HepG2 (cell line): ENCODE data around the gene FIGNL1. TPM values are rescaled to one million over a fixed set of nuclear protein-coding genes. Genes with fewer than 3 reads are reported as not detected.

Experiments used
- ATAC-seq: fragments of 200-7000 bp; cut with Tn5 transposase; 3 replicates; pipeline ENCODE4 v1.9.1; 2020; ENCODE audit warnings: mild to moderate bottlenecking, moderate library complexity
- BruUV-seq: library from RNA; stranded (reverse); fragments of 400-500 nt; replicated peaks from 2 replicates; lab custom pipeline; 2021; lab: Mats Ljungman, UMichigan
- CTCF ChIA-PET: fragments of 300-600 bp; formaldehyde crosslinking; extraction: SDS; loops from one replicate; lab custom pipeline; 2021; ENCODE audit warnings: low total read pairs, inconsistent platforms, low intra/inter-chr PET ratio; lab: Yijun Ruan, JAX
- POLR2A ChIA-PET: fragments of 350-600 bp; sonication (Branson Sonifier 250); formaldehyde crosslinking; loops from one replicate; lab custom pipeline; 2020; ENCODE audit warnings: antibody characterized with exemption, inconsistent platforms; lab: Yijun Ruan, JAX
- DNase-seq: peaks from one replicate; pipeline ENCODE4 v3.0.0-alpha.2; 2015; ENCODE audit warnings: low spot score
- FAIRE-seq: peaks from 3 replicates; lab custom pipeline; 2011; peaks lifted over from hg19 to GRCh38; lab: Jason Lieb, UNC
- H2AFZ ChIP-seq: one replicate; pipeline ENCODE4 v1.6.1; 2011; ENCODE audit warnings: low read length, inconsistent platforms
- H3K27ac ChIP-seq: fragments of 300-600 bp; 3 replicates; pipeline ENCODE4 v1.8.0; 2011; ENCODE audit warnings: mixed run types, mild to moderate bottlenecking, mixed read lengths, low read length, inconsistent platforms; ENCODE audit not compliant: insufficient read depth; ENCODE audit errors: extremely low read length
- H3K27me3 ChIP-seq, 2 experiments: fragments of 200-600 bp in 1 of 2; 2 replicates in 1 of 2; 3 replicates in 1 of 2; pipeline versions ENCODE4 v1.6.0 to v1.8.0; 2011; ENCODE audit warnings: low read length in 2 of 2, mild to moderate bottlenecking in 2 of 2, moderate library complexity in 2 of 2, inconsistent platforms in 1 of 2; ENCODE audit not compliant: insufficient read depth in 2 of 2, control insufficient read depth in 1 of 2
- H3K36me3 ChIP-seq, 2 experiments: fragments of 200-600 bp in 1 of 2; replicated peaks in 1 of 2; 2 replicates in 1 of 2; 3 replicates in 1 of 2; pipeline versions ENCODE4 v1.5.1 to v1.8.0; 2011; ENCODE audit warnings: low read length in 2 of 2, inconsistent platforms in 1 of 2; ENCODE audit not compliant: insufficient read depth in 2 of 2, control insufficient read depth in 1 of 2
- H3K4me1 ChIP-seq: 2 replicates; pipeline ENCODE4 v1.5.1; 2012; ENCODE audit warnings: low read length, inconsistent platforms; ENCODE audit not compliant: insufficient read depth
- H3K4me2 ChIP-seq: 2 replicates; pipeline ENCODE4 v1.6.0; 2011; ENCODE audit warnings: low read depth, low read length, inconsistent platforms
- H3K4me3 ChIP-seq, 3 experiments: fragments of 200-600 bp in 1 of 3; sonication (generic), shearing (Covaris generic) in 1 of 3; replicated peaks in 1 of 3; 2 replicates each; pipeline ENCODE4 v1.5.1; 2011 to 2016; ENCODE audit warnings: low read length in 3 of 3, inconsistent platforms in 2 of 3, low read depth in 2 of 3, mild to moderate bottlenecking in 2 of 3, control low read depth in 1 of 3, mixed read lengths in 1 of 3; ENCODE audit not compliant: insufficient read depth in 1 of 3
- H3K79me2 ChIP-seq: one replicate; pipeline ENCODE4 v1.6.1; 2011; ENCODE audit warnings: low read length, inconsistent platforms; ENCODE audit not compliant: insufficient read depth
- H3K9ac ChIP-seq: 2 replicates; pipeline ENCODE4 v1.6.0; 2011; ENCODE audit warnings: mild to moderate bottlenecking, low read depth, low read length, inconsistent platforms; ENCODE audit not compliant: insufficient read depth
- H3K9me3 ChIP-seq: 2 replicates; pipeline ENCODE4 v1.5.1; 2012; ENCODE audit warnings: mild to moderate bottlenecking, low read length
- H4K20me1 ChIP-seq: 2 replicates; pipeline ENCODE4 v1.6.0; 2011; ENCODE audit warnings: inconsistent platforms, mild to moderate bottlenecking, low read length, moderate library complexity; ENCODE audit not compliant: insufficient read depth
- CCDC6 ChIP-seq: sonication (generic); formaldehyde crosslinking; IDR thresholded peaks from 2 replicates; pipeline ENCODE4 v1.8.1; 2022; ENCODE audit warnings: mild to moderate bottlenecking, missing genetic modification reagents, moderate library complexity
- LBX2 ChIP-seq: sonication (generic); formaldehyde crosslinking; IDR thresholded peaks from 2 replicates; pipeline ENCODE4 v1.5.0; 2020; ENCODE audit warnings: missing genetic modification reagents, mild to moderate bottlenecking, borderline replicate concordance
- MTA3 ChIP-seq: sonication (generic); formaldehyde crosslinking; IDR thresholded peaks from 2 replicates; pipeline ENCODE4 v1.4.0; 2020; ENCODE audit warnings: missing genetic modification reagents
- PITX1 ChIP-seq: sonication (generic); formaldehyde crosslinking; IDR thresholded peaks from 2 replicates; pipeline ENCODE4 v1.5.1; 2020; ENCODE audit warnings: mild to moderate bottlenecking, missing genetic modification reagents
- THAP7 ChIP-seq: sonication (generic); formaldehyde crosslinking; IDR thresholded peaks from 2 replicates; pipeline ENCODE4 v1.8.1; 2023; ENCODE audit warnings: mild to moderate bottlenecking, missing genetic modification reagents
- ZBTB3 ChIP-seq: sonication (generic); formaldehyde crosslinking; IDR thresholded peaks from 2 replicates; pipeline ENCODE4 v1.4.0; 2020; ENCODE audit warnings: low read depth, mild to moderate bottlenecking, moderate library complexity, missing genetic modification reagents, borderline replicate concordance
- ZBTB38 ChIP-seq: sonication (generic); formaldehyde crosslinking; IDR thresholded peaks from 2 replicates; pipeline ENCODE4 v1.5.1; 2020; ENCODE audit warnings: mild to moderate bottlenecking, missing genetic modification reagents
- ZBTB40 ChIP-seq, 2 experiments: fragments of 450-650 bp in 1 of 2; sonication (generic) in 1 of 2; formaldehyde crosslinking in 1 of 2; IDR thresholded peaks; 2 replicates each; pipeline versions ENCODE4 v1.6.1 to v1.8.0; 2016 to 2022; ENCODE audit warnings: antibody characterized with exemption in 1 of 2, mild to moderate bottlenecking in 1 of 2, missing genetic modification reagents in 1 of 2
- ZFP36L1 ChIP-seq: sonication (generic); formaldehyde crosslinking; IDR thresholded peaks from 2 replicates; pipeline ENCODE4 v1.8.0; 2022; ENCODE audit warnings: mild to moderate bottlenecking, missing genetic modification reagents, moderate library complexity
- ZMAT5 ChIP-seq: sonication (generic); formaldehyde crosslinking; IDR thresholded peaks from 2 replicates; pipeline ENCODE4 v1.5.0; 2020; ENCODE audit warnings: mild to moderate bottlenecking, low read depth, missing genetic modification reagents, borderline replicate concordance
- ZNF138 ChIP-seq: sonication (generic); formaldehyde crosslinking; IDR thresholded peaks from 2 replicates; pipeline ENCODE4 v1.5.0; 2020; ENCODE audit warnings: mild to moderate bottlenecking, low read depth, missing genetic modification reagents
- ZNF292 ChIP-seq: sonication (generic); formaldehyde crosslinking; IDR thresholded peaks from 2 replicates; pipeline ENCODE4 v1.8.1; 2022; ENCODE audit warnings: mild to moderate bottlenecking, low read depth, missing genetic modification reagents, borderline replicate concordance
- ZNF30 ChIP-seq: sonication (generic); formaldehyde crosslinking; IDR thresholded peaks from 2 replicates; pipeline ENCODE4 v1.5.0; 2020; ENCODE audit warnings: mild to moderate bottlenecking, missing genetic modification reagents
- ZNF446 ChIP-seq: sonication (generic); formaldehyde crosslinking; IDR thresholded peaks from 2 replicates; pipeline ENCODE4 v1.5.0; 2020; ENCODE audit warnings: mild to moderate bottlenecking, missing genetic modification reagents
- ZNF598 ChIP-seq: sonication (generic); formaldehyde crosslinking; IDR thresholded peaks from 2 replicates; pipeline ENCODE4 v1.5.1; 2020; ENCODE audit warnings: mild to moderate bottlenecking, missing genetic modification reagents, borderline replicate concordance
- WGBS: methylation state at CpG from one replicate; pipeline ENCODE4 v1.1.6; 2017; ENCODE audit warnings: low lambda C conversion rate; 5-methylcytosine and 5-hydroxymethylcytosine counted together
- in situ Hi-C: cut with HindIII; loops from 2 replicates; pipeline ENCODE4 v1.10.0; 2017; ENCODE audit warnings: low pct_unique_long_range_greater_than_20kb; ENCODE audit not compliant: extremely low pct_ligation_motif_present
- intact Hi-C: fragments of 100-400 bp; cut with micrococcal nuclease; formaldehyde crosslinking; loops from one replicate; pipeline ENCODE4 v1.10.0; 2022; ENCODE audit not compliant: unreplicated experiment
- polyA plus RNA-seq, 8 experiments: library from polyadenylated mRNA; depleted of rRNA in 3 of 8; stranded (reverse) in 7 of 8; unstranded in 1 of 8; fragments of >200 nt; fragmentation: Illumina TruSeq in 4 of 8; extraction: Trizol in 4 of 8; gene quantifications; 2 replicates each; pipeline versions ENCODE4 v1.2.1 to v1.2.3, GENCODE V29; 2011 to 2016; ENCODE audit warnings: low read depth in 4 of 8, missing spikeins in 1 of 8, mixed read lengths in 1 of 8; ENCODE audit not compliant: insufficient read depth in 1 of 8
- total RNA-seq, 5 experiments: library from RNA; depleted of rRNA; stranded (reverse); fragments of >200 nt; fragmentation: Illumina TruSeq; extraction: Trizol; gene quantifications; 2 replicates each; pipeline ENCODE4 v1.2.3, GENCODE V29; 2016; ENCODE audit warnings: low read depth in 1 of 5

The FIGNL1 gene
- total and polyA plus RNA-seq, 2 of the 13 experiments (the other 11 are each of a cell fraction or from before 2014, with no cell fraction given) = 4.0 to 20.9 TPM

GRCh38 chr7:50491943-50492342 lies 41.8 kb upstream of the FIGNL1 start:
- 75% methylated on average over 1 of the region's 1 CpG for WGBS
- no TSS peak for BruUV-seq
- no peak for FAIRE-seq
- TF ChIP-seq ZNF598 (CRISPR knock-in tag) (no peak), ZNF446 (CRISPR knock-in tag) (no peak), ZBTB38 (no peak), ZNF30 (CRISPR knock-in tag) (no peak), PITX1 (no peak), ZMAT5 (CRISPR knock-in tag) (no peak), MTA3 (CRISPR knock-in tag) (no peak), ZBTB3 (no peak), LBX2 (CRISPR knock-in tag) (no peak), THAP7 (CRISPR knock-in tag) (no peak), ZBTB40 (IDR thresholded peaks at IDR 0.05) (no peak), ZBTB40 (CRISPR knock-in tag; IDR thresholded peaks at IDR 0.05) (no peak), ZNF292 (no peak), ZNF138 (no peak), ZFP36L1 (no peak), CCDC6 (no peak)

More at GRCh38 chr7:50491943-50492342, 41.8 kb upstream of the FIGNL1 start:
- CTCF ChIA-PET = no interaction called here
- H3K9me3 ChIP-seq = peaks cover 6% of the 10 kb centered on the region; the same call in 1 of the 2 replicates
- H3K4me3 ChIP-seq = no peak overlapping the region
- H2AFZ ChIP-seq = no peak overlapping the region
- H4K20me1 ChIP-seq = no peaks in the 10 kb centered on the region
- H3K36me3 ChIP-seq = peaks cover 2 to 4% of the 10 kb centered on the region in 2 experiments; a peak in 1 of 5 replicates
- no peaks in the 10 kb centered on the region for H3K79me2 ChIP-seq
- no peaks in the 10 kb centered on the region for H3K27me3 ChIP-seq
- H3K9ac ChIP-seq = no peak overlapping the region
- H3K4me1 ChIP-seq = no peaks in the 10 kb centered on the region
- DNase-seq (no peak), ATAC-seq (no peak)
- POLR2A ChIA-PET = no interaction called here
- intact Hi-C loops (no loop called here), in situ Hi-C loops (no loop called here)
- no peak overlapping the region for H3K27ac ChIP-seq
- H3K4me2 ChIP-seq = no peak overlapping the region
